HepG2 (cell line): ENCODE data around the gene PRSS36. TPM values are rescaled to one million over a fixed set of nuclear protein-coding genes. Genes with fewer than 3 reads are reported as not detected.

Experiments used
- BCLAF1 ChIP-seq: fragments of 450-650 bp; IDR thresholded peaks from 2 replicates; pipeline ENCODE4 v1.6.1; 2017; ENCODE audit warnings: mild to moderate bottlenecking
- CBX2 ChIP-seq, 2 experiments: fragments of 200-600 bp in 1 of 2; sonication (generic); formaldehyde crosslinking in 1 of 2; IDR thresholded peaks; 2 replicates each; pipeline versions ENCODE4 v1.7.0 to v1.8.1; 2018 to 2022; ENCODE audit warnings: low read depth in 2 of 2, low read length in 1 of 2, mild to moderate bottlenecking in 1 of 2, missing genetic modification reagents in 1 of 2
- CREB3 ChIP-seq: sonication (generic); formaldehyde crosslinking; IDR thresholded peaks from 2 replicates; pipeline ENCODE4 v1.5.0; 2020; ENCODE audit warnings: missing genetic modification reagents
- MAFG ChIP-seq: sonication (generic); formaldehyde crosslinking; IDR thresholded peaks from 2 replicates; pipeline ENCODE4 v1.5.1; 2020; ENCODE audit warnings: mild to moderate bottlenecking, missing genetic modification reagents
- TFE3 ChIP-seq: IDR thresholded peaks from 2 replicates; pipeline ENCODE4 v1.6.1; 2016
- ZBTB34 ChIP-seq: sonication (generic); formaldehyde crosslinking; IDR thresholded peaks from 2 replicates; pipeline ENCODE4 v1.8.0; 2022; ENCODE audit warnings: mild to moderate bottlenecking, missing genetic modification reagents
- ZBTB38 ChIP-seq: sonication (generic); formaldehyde crosslinking; IDR thresholded peaks from 2 replicates; pipeline ENCODE4 v1.5.1; 2020; ENCODE audit warnings: mild to moderate bottlenecking, missing genetic modification reagents
- ZNF382 ChIP-seq: sonication (generic); formaldehyde crosslinking; IDR thresholded peaks from 2 replicates; pipeline ENCODE4 v1.5.0; 2020; ENCODE audit warnings: missing genetic modification reagents, mild to moderate bottlenecking, borderline replicate concordance
- ZNF543 ChIP-seq: sonication (generic); formaldehyde crosslinking; IDR thresholded peaks from 2 replicates; pipeline ENCODE4 v1.4.0; 2020; ENCODE audit warnings: mild to moderate bottlenecking, missing genetic modification reagents
- ZNF75D ChIP-seq: sonication (generic); formaldehyde crosslinking; IDR thresholded peaks from 2 replicates; pipeline ENCODE4 v1.8.1; 2023; ENCODE audit warnings: missing genetic modification reagents, mild to moderate bottlenecking, borderline replicate concordance
- ZNF800 ChIP-seq: sonication (generic); formaldehyde crosslinking; IDR thresholded peaks from 2 replicates; pipeline ENCODE4 v1.4.0; 2020; ENCODE audit warnings: missing genetic modification reagents
- ZNF839 ChIP-seq: sonication (generic); formaldehyde crosslinking; IDR thresholded peaks from 2 replicates; pipeline ENCODE4 v1.4.0; 2020; ENCODE audit warnings: missing genetic modification reagents, mild to moderate bottlenecking, borderline replicate concordance
- polyA plus RNA-seq, 8 experiments: library from polyadenylated mRNA; depleted of rRNA in 3 of 8; stranded (reverse) in 7 of 8; unstranded in 1 of 8; fragments of >200 nt; fragmentation: Illumina TruSeq in 4 of 8; extraction: Trizol in 4 of 8; gene quantifications; 2 replicates each; pipeline versions ENCODE4 v1.2.1 to v1.2.3, GENCODE V29; 2011 to 2016; ENCODE audit warnings: low read depth in 4 of 8, missing spikeins in 1 of 8, mixed read lengths in 1 of 8; ENCODE audit not compliant: insufficient read depth in 1 of 8
- total RNA-seq, 5 experiments: library from RNA; depleted of rRNA; stranded (reverse); fragments of >200 nt; fragmentation: Illumina TruSeq; extraction: Trizol; gene quantifications; 2 replicates each; pipeline ENCODE4 v1.2.3, GENCODE V29; 2016; ENCODE audit warnings: low read depth in 1 of 5
- TF ChIP-seq, protein P1 (sequence below): sonication (generic); formaldehyde crosslinking; IDR thresholded peaks from 2 replicates; pipeline ENCODE4 v1.5.1; 2020; ENCODE audit warnings: mild to moderate bottlenecking, missing genetic modification reagents, moderate library complexity
- TF ChIP-seq, protein P2 (sequence below): sonication (generic); IDR thresholded peaks from 2 replicates; pipeline ENCODE4 v1.6.1; 2016; ENCODE audit warnings: low read depth, borderline replicate concordance
- TF ChIP-seq, protein P3 (sequence below): sonication (generic); formaldehyde crosslinking; IDR thresholded peaks from 2 replicates; pipeline ENCODE4 v1.8.1; 2023; ENCODE audit warnings: mild to moderate bottlenecking, missing genetic modification reagents, borderline replicate concordance

PRSS36 gene
- total and polyA plus RNA-seq, 2 of the 13 experiments (the other 11 are each of a cell fraction or from before 2014, with no cell fraction given), result 1.5 to 2.1 TPM

- TF ChIP-seq ZNF543 (CRISPR knock-in tag), result peak; percentile 95
- TF ChIP-seq ZBTB34 (CRISPR knock-in tag), result peak; percentile 99
- TF ChIP-seq, protein P1, sequence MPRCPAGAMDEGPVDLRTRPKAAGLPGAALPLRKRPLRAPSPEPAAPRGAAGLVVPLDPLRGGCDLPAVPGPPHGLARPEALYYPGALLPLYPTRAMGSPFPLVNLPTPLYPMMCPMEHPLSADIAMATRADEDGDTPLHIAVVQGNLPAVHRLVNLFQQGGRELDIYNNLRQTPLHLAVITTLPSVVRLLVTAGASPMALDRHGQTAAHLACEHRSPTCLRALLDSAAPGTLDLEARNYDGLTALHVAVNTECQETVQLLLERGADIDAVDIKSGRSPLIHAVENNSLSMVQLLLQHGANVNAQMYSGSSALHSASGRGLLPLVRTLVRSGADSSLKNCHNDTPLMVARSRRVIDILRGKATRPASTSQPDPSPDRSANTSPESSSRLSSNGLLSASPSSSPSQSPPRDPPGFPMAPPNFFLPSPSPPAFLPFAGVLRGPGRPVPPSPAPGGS, result peak; percentile 93
- no peak for TF ChIP-seq ZNF75D
- TF ChIP-seq CBX2 (IDR thresholded peaks at IDR 0.05; ENCODE audit: low read depth, low read length), result no peak
- TF ChIP-seq CBX2 (CRISPR knock-in tag; IDR thresholded peaks at IDR 0.05; ENCODE audit: low read depth), result 0 out of 2 replicates have a peak, but pooled peaks have one; percentile 51
- TF ChIP-seq, protein P2, sequence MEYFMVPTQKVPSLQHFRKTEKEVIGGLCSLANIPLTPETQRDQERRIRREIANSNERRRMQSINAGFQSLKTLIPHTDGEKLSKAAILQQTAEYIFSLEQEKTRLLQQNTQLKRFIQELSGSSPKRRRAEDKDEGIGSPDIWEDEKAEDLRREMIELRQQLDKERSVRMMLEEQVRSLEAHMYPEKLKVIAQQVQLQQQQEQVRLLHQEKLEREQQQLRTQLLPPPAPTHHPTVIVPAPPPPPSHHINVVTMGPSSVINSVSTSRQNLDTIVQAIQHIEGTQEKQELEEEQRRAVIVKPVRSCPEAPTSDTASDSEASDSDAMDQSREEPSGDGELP, result peak; percentile 54; the same call in 1 of the 2 replicates
- peak; percentile 96 for TF ChIP-seq ZBTB38 (CRISPR knock-in tag)
- no peak for TF ChIP-seq BCLAF1
- TF ChIP-seq ZNF382 (CRISPR knock-in tag), result no peak
- TF ChIP-seq, protein P3, sequence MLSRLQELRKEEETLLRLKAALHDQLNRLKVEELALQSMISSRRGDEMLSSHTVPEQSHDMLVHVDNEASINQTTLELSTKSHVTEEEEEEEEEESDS (CRISPR knock-in tag), result peak; percentile 92
- TF ChIP-seq MAFG (CRISPR knock-in tag), result no peak
- TF ChIP-seq CREB3, result peak; percentile 93
- TF ChIP-seq TFE3 (CRISPR knock-in tag), result peak; percentile 96
- peak; percentile 93 for TF ChIP-seq ZNF800
- peak; percentile 89; the same call in 1 of the 2 replicates for TF ChIP-seq ZNF839 (CRISPR knock-in tag)
These were observed 44.1 kb downstream of the PRSS36 start (continued) for GRCh38 chr16:31105677-31106213.
